ENCODE measurements around the gene PTPRK. TPM values are rescaled to one million over a fixed set of nuclear protein-coding genes. Genes with fewer than 3 reads are reported as not detected.
A peak's percentile ranks its signal among the peaks of the same experiment; 100 is the strongest.

PTPRK gene
- total and polyA plus RNA-seq, 2 of the 13 experiments (the other 11 are each of a cell fraction or from before 2014, with no cell fraction given): 43.6 to 98.3 TPM

DNA sequence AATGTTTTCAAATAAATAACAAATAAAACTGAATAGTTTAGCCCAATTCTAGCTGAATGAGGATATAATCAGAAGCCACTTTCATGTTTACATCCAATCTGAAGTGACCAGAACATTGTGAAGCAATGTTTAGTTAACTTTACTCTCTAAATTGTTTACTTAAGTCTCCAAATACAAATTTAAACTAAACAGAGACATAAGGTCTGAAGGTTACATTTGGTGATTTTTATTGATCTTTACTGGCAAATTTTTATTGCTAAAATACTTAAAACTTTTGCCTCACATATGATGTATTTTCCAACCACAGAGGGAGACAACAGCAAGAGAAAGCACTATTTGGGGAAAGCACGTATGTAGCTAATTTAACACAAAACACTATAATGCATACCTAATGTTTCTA is 512.7 kb downstream of the PTPRK start (continued):
- TF ChIP-seq, protein P1, sequence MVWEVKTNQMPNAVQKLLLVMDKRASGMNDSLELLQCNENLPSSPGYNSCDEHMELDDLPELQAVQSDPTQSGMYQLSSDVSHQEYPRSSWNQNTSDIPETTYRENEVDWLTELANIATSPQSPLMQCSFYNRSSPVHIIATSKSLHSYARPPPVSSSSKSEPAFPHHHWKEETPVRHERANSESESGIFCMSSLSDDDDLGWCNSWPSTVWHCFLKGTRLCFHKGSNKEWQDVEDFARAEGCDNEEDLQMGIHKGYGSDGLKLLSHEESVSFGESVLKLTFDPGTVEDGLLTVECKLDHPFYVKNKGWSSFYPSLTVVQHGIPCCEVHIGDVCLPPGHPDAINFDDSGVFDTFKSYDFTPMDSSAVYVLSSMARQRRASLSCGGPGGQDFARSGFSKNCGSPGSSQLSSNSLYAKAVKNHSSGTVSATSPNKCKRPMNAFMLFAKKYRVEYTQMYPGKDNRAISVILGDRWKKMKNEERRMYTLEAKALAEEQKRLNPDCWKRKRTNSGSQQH (CRISPR knock-in tag; IDR thresholded peaks at IDR 0.05; ENCODE audit: low read depth): no peak
- TF ChIP-seq NFIC (IDR thresholded peaks at IDR 0.05; ENCODE audit: low read length) (peak; percentile 83; the same call in 1 of the 2 replicates), FOXP1 (IDR thresholded peaks at IDR 0.05) (no peak), FOXP1 (CRISPR knock-in tag; IDR thresholded peaks at IDR 0.05) (peak; percentile 80; the same call in 1 of the 2 replicates), NCOA2 (CRISPR knock-in tag; IDR thresholded peaks at IDR 0.05) (peak; percentile 70; the same call in 1 of the 2 replicates), PAXIP1 (CRISPR knock-in tag; conservative IDR thresholded peaks at IDR 0.05) (peak; percentile 86), ZNF446 (CRISPR knock-in tag; IDR thresholded peaks at IDR 0.05) (no peak), NR2F2 (IDR thresholded peaks at IDR 0.05; ENCODE audit: borderline replicate concordance, low read depth) (peak; percentile 44; the same call in 1 of the 2 replicates), HNF4A (CRISPR knock-in tag; IDR thresholded peaks at IDR 0.05) (peak; percentile 60), SOX13 (IDR thresholded peaks at IDR 0.05) (no peak), SOX13 (CRISPR knock-in tag; conservative IDR thresholded peaks at IDR 0.05 in 1 of 2, IDR thresholded peaks at IDR 0.05 in 1 of 2) (peak in 1 of 2 experiments; percentile 66; a peak in 2 of 4 replicates), EP300 (IDR thresholded peaks at IDR 0.05; ENCODE audit: low read depth in 2 of 2, low read length in 2 of 2) (peak in 1 of 2 experiments; percentile 76; a peak in 2 of 4 replicates), EP300 (CRISPR knock-in tag; IDR thresholded peaks at IDR 0.05; ENCODE audit: borderline replicate concordance) (no peak), U2AF1 (optimal IDR thresholded peaks at IDR 0.05; ENCODE audit: low read depth, low read length) (no peak), POGZ (CRISPR knock-in tag; IDR thresholded peaks at IDR 0.05) (peak; percentile 60; the same call in 1 of the 2 replicates), FOXA3 (CRISPR knock-in tag; IDR thresholded peaks at IDR 0.05) (peak; percentile 94), SIX1 (CRISPR knock-in tag; IDR thresholded peaks at IDR 0.05; ENCODE audit: borderline replicate concordance) (peak; percentile 69; the same call in 1 of the 2 replicates), FIP1L1 (IDR thresholded peaks at IDR 0.05; ENCODE audit: borderline replicate concordance, insufficient read depth, low read depth, low read length) (no peak), NR2F6 (IDR thresholded peaks at IDR 0.05) (peak; percentile 46; the same call in 1 of the 2 replicates), NR2F6 (CRISPR knock-in tag; IDR thresholded peaks at IDR 0.05) (0 out of 2 replicates have a peak, but pooled peaks have one; percentile 44)
- TF ChIP-seq, protein P2, sequence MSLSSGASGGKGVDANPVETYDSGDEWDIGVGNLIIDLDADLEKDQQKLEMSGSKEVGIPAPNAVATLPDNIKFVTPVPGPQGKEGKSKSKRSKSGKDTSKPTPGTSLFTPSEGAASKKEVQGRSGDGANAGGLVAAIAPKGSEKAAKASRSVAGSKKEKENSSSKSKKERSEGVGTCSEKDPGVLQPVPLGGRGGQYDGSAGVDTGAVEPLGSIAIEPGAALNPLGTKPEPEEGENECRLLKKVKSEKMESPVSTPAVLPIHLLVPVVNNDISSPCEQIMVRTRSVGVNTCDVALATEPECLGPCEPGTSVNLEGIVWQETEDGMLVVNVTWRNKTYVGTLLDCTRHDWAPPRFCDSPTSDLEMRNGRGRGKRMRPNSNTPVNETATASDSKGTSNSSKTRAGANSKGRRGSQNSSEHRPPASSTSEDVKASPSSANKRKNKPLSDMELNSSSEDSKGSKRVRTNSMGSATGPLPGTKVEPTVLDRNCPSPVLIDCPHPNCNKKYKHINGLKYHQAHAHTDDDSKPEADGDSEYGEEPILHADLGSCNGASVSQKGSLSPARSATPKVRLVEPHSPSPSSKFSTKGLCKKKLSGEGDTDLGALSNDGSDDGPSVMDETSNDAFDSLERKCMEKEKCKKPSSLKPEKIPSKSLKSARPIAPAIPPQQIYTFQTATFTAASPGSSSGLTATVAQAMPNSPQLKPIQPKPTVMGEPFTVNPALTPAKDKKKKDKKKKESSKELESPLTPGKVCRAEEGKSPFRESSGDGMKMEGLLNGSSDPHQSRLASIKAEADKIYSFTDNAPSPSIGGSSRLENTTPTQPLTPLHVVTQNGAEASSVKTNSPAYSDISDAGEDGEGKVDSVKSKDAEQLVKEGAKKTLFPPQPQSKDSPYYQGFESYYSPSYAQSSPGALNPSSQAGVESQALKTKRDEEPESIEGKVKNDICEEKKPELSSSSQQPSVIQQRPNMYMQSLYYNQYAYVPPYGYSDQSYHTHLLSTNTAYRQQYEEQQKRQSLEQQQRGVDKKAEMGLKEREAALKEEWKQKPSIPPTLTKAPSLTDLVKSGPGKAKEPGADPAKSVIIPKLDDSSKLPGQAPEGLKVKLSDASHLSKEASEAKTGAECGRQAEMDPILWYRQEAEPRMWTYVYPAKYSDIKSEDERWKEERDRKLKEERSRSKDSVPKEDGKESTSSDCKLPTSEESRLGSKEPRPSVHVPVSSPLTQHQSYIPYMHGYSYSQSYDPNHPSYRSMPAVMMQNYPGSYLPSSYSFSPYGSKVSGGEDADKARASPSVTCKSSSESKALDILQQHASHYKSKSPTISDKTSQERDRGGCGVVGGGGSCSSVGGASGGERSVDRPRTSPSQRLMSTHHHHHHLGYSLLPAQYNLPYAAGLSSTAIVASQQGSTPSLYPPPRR (CRISPR knock-in tag; IDR thresholded peaks at IDR 0.05; ENCODE audit: borderline replicate concordance): peak; percentile 83

Data from HepG2 (cell line).